Measurements from ENCODE around the gene SVIL. TPM values are rescaled to one million over a fixed set of nuclear protein-coding genes. Genes with fewer than 3 reads are reported as not detected.
A peak's percentile ranks its signal among the peaks of the same experiment; 100 is the strongest.

The SVIL gene
- total and polyA plus RNA-seq, 11 donors = 95.2 to 589 (median 355) TPM

DNA sequence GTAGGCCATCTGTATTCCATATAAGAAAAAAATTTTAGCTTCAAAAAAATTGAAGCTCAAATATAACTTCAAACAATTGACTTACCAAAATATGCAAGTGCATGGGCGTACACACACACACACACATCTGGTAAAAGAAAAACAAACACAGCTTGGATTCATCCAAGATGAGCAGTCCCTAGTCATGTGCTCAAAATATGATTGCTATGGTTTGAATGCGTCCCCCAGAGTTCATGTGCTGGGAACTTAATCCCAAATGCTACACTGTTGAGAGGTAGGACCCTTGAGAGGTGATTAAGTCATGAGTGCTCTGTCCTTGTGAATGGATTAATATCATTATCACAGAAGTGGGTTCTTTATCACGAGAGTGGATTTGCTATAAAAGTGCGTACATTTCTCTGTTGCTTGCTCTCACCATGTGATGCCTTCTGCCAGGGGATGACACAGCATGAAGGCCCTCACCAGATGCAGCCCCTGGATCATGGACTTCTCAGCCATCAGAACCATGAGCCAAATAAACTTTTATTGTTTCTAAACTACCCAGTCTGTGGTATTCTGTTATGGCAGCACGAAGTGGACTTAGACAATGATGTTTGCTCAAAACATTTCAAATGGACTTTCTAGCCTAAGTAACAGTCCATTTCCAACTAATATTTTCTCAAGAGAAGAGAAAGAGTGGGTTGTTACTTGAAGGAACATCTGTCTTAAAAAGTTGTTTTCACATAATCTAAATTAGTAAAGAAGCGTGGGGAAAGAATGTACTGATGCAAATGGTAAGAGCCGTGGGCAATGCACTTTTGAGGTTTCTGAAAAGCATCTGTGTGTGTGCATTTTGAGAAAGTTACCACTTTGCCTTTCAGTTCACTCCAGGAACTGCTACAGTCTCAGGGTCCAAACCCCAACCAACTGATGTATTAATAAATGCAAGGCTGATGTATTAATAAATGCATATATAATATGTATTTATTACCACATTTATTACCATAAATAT is 15.1 kb upstream of the SVIL start:
- Histone ChIP-seq H3K9me3 (no peaks in the 10 kb centered on the region), H3K4me1 (peaks cover 0 to 46% (median 20%) of the 10 kb centered on the region in 12 donors), H3K27ac (peak overlapping the region in 3 of 12 donors; percentile 24 to 86 (median 38)), H3K27me3 (no peaks in the 10 kb centered on the region), H3K36me3 (no peaks in the 10 kb centered on the region), H3K4me3 (no peak overlapping the region)
- 80 to 94% (median 86%) methylated on average over 7 of the region's 7 CpGs for WGBS, 4 donors
- ATAC-seq = peak in 1 of 4 donors; percentile 27
- no peak for DNase-seq
- TF ChIP-seq, protein P1, sequence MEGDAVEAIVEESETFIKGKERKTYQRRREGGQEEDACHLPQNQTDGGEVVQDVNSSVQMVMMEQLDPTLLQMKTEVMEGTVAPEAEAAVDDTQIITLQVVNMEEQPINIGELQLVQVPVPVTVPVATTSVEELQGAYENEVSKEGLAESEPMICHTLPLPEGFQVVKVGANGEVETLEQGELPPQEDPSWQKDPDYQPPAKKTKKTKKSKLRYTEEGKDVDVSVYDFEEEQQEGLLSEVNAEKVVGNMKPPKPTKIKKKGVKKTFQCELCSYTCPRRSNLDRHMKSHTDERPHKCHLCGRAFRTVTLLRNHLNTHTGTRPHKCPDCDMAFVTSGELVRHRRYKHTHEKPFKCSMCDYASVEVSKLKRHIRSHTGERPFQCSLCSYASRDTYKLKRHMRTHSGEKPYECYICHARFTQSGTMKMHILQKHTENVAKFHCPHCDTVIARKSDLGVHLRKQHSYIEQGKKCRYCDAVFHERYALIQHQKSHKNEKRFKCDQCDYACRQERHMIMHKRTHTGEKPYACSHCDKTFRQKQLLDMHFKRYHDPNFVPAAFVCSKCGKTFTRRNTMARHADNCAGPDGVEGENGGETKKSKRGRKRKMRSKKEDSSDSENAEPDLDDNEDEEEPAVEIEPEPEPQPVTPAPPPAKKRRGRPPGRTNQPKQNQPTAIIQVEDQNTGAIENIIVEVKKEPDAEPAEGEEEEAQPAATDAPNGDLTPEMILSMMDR (IDR thresholded peaks at IDR 0.05) = no peak
- TF ChIP-seq POLR2A (IDR thresholded peaks at IDR 0.05) = no peak
- intact Hi-C loops (cut with DNase I) = loop anchor here in 2 of 10 donors (10.0 kb wide), 1 partner anchor 205 kb away; no protein-coding TSS in a partner anchor

- intact Hi-C loops (cut with DNase I) = loop anchor here in 2 of 10 donors (10.0 kb wide), 1 partner anchor 206 kb away; no protein-coding TSS in a partner anchor
- H3K27me3 ChIP-seq = no peaks in the 10 kb centered on the region
- no peak for DNase-seq
- 89 to 94% (median 93%) methylated on average over 1 of the region's 1 CpG for WGBS, 4 donors
- H3K4me1 ChIP-seq = peaks cover 0 to 56% (median 28%) of the 10 kb centered on the region in 12 donors
- peak in 1 of 4 donors; percentile 44 for ATAC-seq
- no peaks in the 10 kb centered on the region for H3K36me3 ChIP-seq
- no peaks in the 10 kb centered on the region for H3K9me3 ChIP-seq
- TF ChIP-seq POLR2A (IDR thresholded peaks at IDR 0.05) = no peak
- TF ChIP-seq, protein P1 (IDR thresholded peaks at IDR 0.05) = no peak
- peak overlapping the region in 9 of 12 donors; percentile 2 to 86 (median 52) for H3K27ac ChIP-seq
- H3K4me3 ChIP-seq = no peak overlapping the region
These were observed 14.2 kb upstream of the SVIL start for GRCh38 chr10:29648983-29649268.

- peak in 1 of 5 donors; percentile 40 for DNase-seq
- Histone ChIP-seq H3K4me1 (peaks cover 0 to 61% (median 33%) of the 10 kb centered on the region in 12 donors), H3K9me3 (no peaks in the 10 kb centered on the region), H3K27ac (peak overlapping the region in 11 of 12 donors; percentile 2 to 86 (median 52)), H3K36me3 (no peaks in the 10 kb centered on the region), H3K4me3 (no peak overlapping the region), H3K27me3 (no peaks in the 10 kb centered on the region)
- intact Hi-C loops (cut with DNase I) = loop anchor here in 2 of 10 donors (10.0 kb wide), 1 partner anchor 206 kb away; no protein-coding TSS in a partner anchor
- TF ChIP-seq, protein P1 (IDR thresholded peaks at IDR 0.05) = no peak
- TF ChIP-seq POLR2A (IDR thresholded peaks at IDR 0.05) = no peak
- WGBS, 4 donors = 49 to 55% (median 54%) methylated on average over 9 of the region's 9 CpGs
- no peak for ATAC-seq
These were observed 13.6 kb upstream of the SVIL start for GRCh38 chr10:29648114-29648982.

All from heart left ventricle (tissue), 16 donors.